Endothelial cell of umbilical vein (primary cell): ENCODE measurements around the gene SPRING1. TPM values are rescaled to one million over a fixed set of nuclear protein-coding genes. Genes with fewer than 3 reads are reported as not detected.

Source experiments
- BruUV-seq: library from RNA; stranded (reverse); fragments of 400-500 nt; replicated peaks from 2 replicates; lab custom pipeline; 2021; lab: Mats Ljungman, UMichigan
- CTCF ChIA-PET: fragments of 300-600, 350-600 bp; sonication (Branson Sonifier 250); formaldehyde crosslinking; loops from one replicate; lab custom pipeline; 2021; ENCODE audit warnings: antibody characterized with exemption, inconsistent platforms; lab: Charles Lee
- POLR2A ChIA-PET: fragments of 300-600, 350-600 bp; sonication (Branson Sonifier 250); formaldehyde crosslinking; loops from one replicate; lab custom pipeline; 2021; ENCODE audit warnings: antibody characterized with exemption, inconsistent platforms; lab: Charles Lee
- DNase-seq: peaks from one replicate; pipeline ENCODE4 v3.0.0-alpha.2; 2011; ENCODE audit warnings: low read depth, low spot score
- FAIRE-seq: peaks from 2 replicates; lab custom pipeline; 2011; peaks lifted over from hg19 to GRCh38; lab: Jason Lieb, UNC
- H2AFZ ChIP-seq: 2 replicates; pipeline ENCODE4 v1.6.0; 2012; ENCODE audit warnings: low read depth, low read length, control low read depth, inconsistent platforms
- H3K27ac ChIP-seq: 2 replicates; pipeline ENCODE4 v1.5.1; 2011; ENCODE audit warnings: low read depth, mild to moderate bottlenecking, control low read depth, low read length, moderate library complexity; ENCODE audit not compliant: insufficient read depth
- H3K27me3 ChIP-seq, 2 experiments: 2 replicates each; pipeline versions ENCODE4 v1.6.0 to v1.6.1; 2011; ENCODE audit warnings: low read length in 2 of 2, mixed read lengths in 1 of 2; ENCODE audit not compliant: control insufficient read depth in 2 of 2, insufficient read depth in 2 of 2
- H3K36me3 ChIP-seq, 2 experiments: 2 replicates in 1 of 2; 3 replicates in 1 of 2; pipeline ENCODE4 v1.5.1; 2011; ENCODE audit warnings: low read length in 2 of 2, mild to moderate bottlenecking in 1 of 2, moderate library complexity in 1 of 2; ENCODE audit not compliant: control insufficient read depth in 2 of 2, insufficient read depth in 2 of 2; ENCODE audit errors: extremely low read depth in 1 of 2
- H3K4me1 ChIP-seq: 3 replicates; pipeline ENCODE4 v1.5.1; 2011; ENCODE audit warnings: mild to moderate bottlenecking, low read length; ENCODE audit not compliant: control insufficient read depth, insufficient read depth; ENCODE audit errors: extremely low read depth
- H3K4me2 ChIP-seq: 2 replicates; pipeline ENCODE4 v1.6.1; 2011; ENCODE audit warnings: low read length, control low read depth, mixed read lengths; ENCODE audit not compliant: insufficient read depth
- H3K4me3 ChIP-seq, 3 experiments: fragments of 200-600 bp in 1 of 3; sonication (generic), shearing (Covaris generic) in 1 of 3; replicated peaks in 1 of 3; 2 replicates each; pipeline ENCODE4 v1.5.1; 2011 to 2016; ENCODE audit warnings: control low read depth in 3 of 3, low read length in 3 of 3, mild to moderate bottlenecking in 2 of 3, inconsistent platforms in 1 of 3, low read depth in 1 of 3, moderate library complexity in 1 of 3; ENCODE audit not compliant: insufficient read depth in 1 of 3
- H3K79me2 ChIP-seq: 2 replicates; pipeline ENCODE4 v1.6.0; 2012; ENCODE audit warnings: low read length, inconsistent platforms; ENCODE audit not compliant: control insufficient read depth, insufficient read depth
- H3K9ac ChIP-seq: replicated peaks from 2 replicates; pipeline ENCODE3; 2011; ENCODE audit warnings: low read length, control low read depth; ENCODE audit not compliant: insufficient read depth; ENCODE audit errors: extremely low read depth
- H3K9me1 ChIP-seq: replicated peaks from 3 replicates; pipeline ENCODE4 v1.6.0; 2011; ENCODE audit warnings: mild to moderate bottlenecking, low read length; ENCODE audit not compliant: control insufficient read depth, insufficient read depth; ENCODE audit errors: extremely low read depth
- H3K9me3 ChIP-seq: replicated peaks from 2 replicates; pipeline ENCODE4 v1.5.1; 2012; ENCODE audit warnings: low read length, inconsistent platforms; ENCODE audit not compliant: control insufficient read depth, insufficient read depth
- H4K20me1 ChIP-seq: replicated peaks from 2 replicates; pipeline ENCODE3; 2011; ENCODE audit warnings: mild to moderate bottlenecking, low read length; ENCODE audit not compliant: control insufficient read depth, insufficient read depth; ENCODE audit errors: extremely low read depth
- EZH2 ChIP-seq: IDR thresholded peaks from 2 replicates; pipeline ENCODE4 v1.6.1; 2012; ENCODE audit warnings: borderline replicate concordance, low read depth, mild to moderate bottlenecking, moderate library complexity, low read length, inconsistent platforms; ENCODE audit not compliant: severe bottlenecking
- FOS ChIP-seq: IDR thresholded peaks from 2 replicates; pipeline ENCODE4 v1.6.1; 2011; ENCODE audit warnings: mild to moderate bottlenecking, low read length, moderate library complexity, borderline replicate concordance; ENCODE audit not compliant: insufficient read depth
- GATA2 ChIP-seq: IDR thresholded peaks from 2 replicates; pipeline ENCODE4 v1.7.0; 2011; ENCODE audit warnings: low read depth, mild to moderate bottlenecking, moderate library complexity, mixed read lengths, low read length; ENCODE audit not compliant: insufficient read length, insufficient read depth
- JUN ChIP-seq: IDR thresholded peaks from 2 replicates; pipeline ENCODE4 v1.6.1; 2011; ENCODE audit warnings: borderline replicate concordance, low read depth; ENCODE audit not compliant: insufficient read length, insufficient read depth
- MYC ChIP-seq: IDR thresholded peaks from one replicate; pipeline ENCODE4 v1.6.1; 2011; ENCODE audit warnings: mild to moderate bottlenecking, low read depth, low read length
- POLR2A ChIP-seq: IDR thresholded peaks from 2 replicates; pipeline ENCODE4 v1.6.1; 2012; ENCODE audit warnings: low read depth, mild to moderate bottlenecking, control low read depth, low read length
- POLR2AphosphoS5 ChIP-seq: IDR thresholded peaks from 2 replicates; pipeline ENCODE4 v1.6.1; 2012; ENCODE audit warnings: low read depth, mild to moderate bottlenecking, control low read depth, low read length, moderate library complexity; ENCODE audit not compliant: insufficient read depth
- dilution Hi-C: fragments of 300-500 bp; cut with MboI; formaldehyde crosslinking; loops from one replicate; pipeline ENCODE4 v1.15.0; 2019; ENCODE audit warnings: low sequenced_read_pairs; ENCODE audit not compliant: extremely low pct_ligation_motif_present
- intact Hi-C: fragments of 100-400 bp; cut with micrococcal nuclease; formaldehyde crosslinking; loops from one replicate; pipeline ENCODE4 v1.10.0; 2022
- polyA plus RNA-seq, 4 experiments: library from polyadenylated mRNA; depleted of rRNA in 3 of 4; stranded (reverse) in 3 of 4; unstranded in 1 of 4; fragments of >200 nt; gene quantifications; 2 replicates each; pipeline versions ENCODE4 v1.2.1 to v1.2.3, GENCODE V29; 2011 to 2012; ENCODE audit warnings: missing spikeins in 1 of 4
- total RNA-seq: library from RNA; stranded (reverse); gene quantifications from 2 replicates; pipeline ENCODE4 v1.2.3, GENCODE V29; 2021
- TF ChIP-seq, protein P1 (sequence below), 2 donors: IDR thresholded peaks; 1 replicate in 1 of 2; 2 replicates in 1 of 2; pipeline ENCODE4 v1.5.1; 2011; ENCODE audit warnings: low read length in 2 of 2, mild to moderate bottlenecking in 2 of 2, moderate library complexity in 2 of 2, control low read depth in 1 of 2, inconsistent platforms in 1 of 2, low read depth in 1 of 2; ENCODE audit not compliant: insufficient read depth in 1 of 2; ENCODE audit errors: extremely low read depth in 1 of 2
- TF ChIP-seq, protein P2 (sequence below): IDR thresholded peaks from 2 replicates; pipeline ENCODE4 v1.6.1; 2011; ENCODE audit not compliant: insufficient read depth, insufficient read length

SPRING1 gene
- total and polyA plus RNA-seq, 2 donors (not counting 3 experiments of a cell fraction or from before 2014, with no cell fraction given), result 17.5 to 40.4 TPM

DNA sequence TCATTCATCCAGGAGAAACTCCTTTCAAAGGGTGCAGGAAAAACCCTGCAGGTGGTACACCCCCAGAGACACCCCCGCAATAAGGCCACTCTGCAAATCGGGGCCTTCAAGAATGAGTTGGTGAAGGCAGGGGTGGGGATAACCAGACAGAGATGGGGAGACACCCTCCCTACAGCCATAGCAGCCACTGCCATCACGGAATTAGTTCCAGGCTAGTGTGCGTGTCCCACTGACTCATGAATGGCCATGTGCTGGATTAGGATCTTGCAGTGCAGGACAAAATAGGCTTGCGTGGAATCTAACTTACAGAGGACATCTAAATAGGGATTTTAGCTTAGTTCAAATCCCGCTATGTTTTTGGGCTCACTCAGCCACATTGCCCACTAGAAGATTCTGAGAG lies 37.8 kb downstream of the SPRING1 start:
- no peaks in the 10 kb centered on the region for H3K9me1 ChIP-seq
- H3K4me1 ChIP-seq, result no peaks in the 10 kb centered on the region
- H3K27me3 ChIP-seq, result peaks cover 3 to 6% of the 10 kb centered on the region in 2 experiments
- DNase-seq (no peak), FAIRE-seq (no peak)
- no TSS peak for BruUV-seq
- no peak for TF ChIP-seq EZH2
- no peak for TF ChIP-seq JUN
- TF ChIP-seq FOS, result no peak
- TF ChIP-seq MYC, result no peak
- no peak for TF ChIP-seq GATA2
- no peak for TF ChIP-seq POLR2AphosphoS5
- no peak for TF ChIP-seq POLR2A
- TF ChIP-seq, protein P1, sequence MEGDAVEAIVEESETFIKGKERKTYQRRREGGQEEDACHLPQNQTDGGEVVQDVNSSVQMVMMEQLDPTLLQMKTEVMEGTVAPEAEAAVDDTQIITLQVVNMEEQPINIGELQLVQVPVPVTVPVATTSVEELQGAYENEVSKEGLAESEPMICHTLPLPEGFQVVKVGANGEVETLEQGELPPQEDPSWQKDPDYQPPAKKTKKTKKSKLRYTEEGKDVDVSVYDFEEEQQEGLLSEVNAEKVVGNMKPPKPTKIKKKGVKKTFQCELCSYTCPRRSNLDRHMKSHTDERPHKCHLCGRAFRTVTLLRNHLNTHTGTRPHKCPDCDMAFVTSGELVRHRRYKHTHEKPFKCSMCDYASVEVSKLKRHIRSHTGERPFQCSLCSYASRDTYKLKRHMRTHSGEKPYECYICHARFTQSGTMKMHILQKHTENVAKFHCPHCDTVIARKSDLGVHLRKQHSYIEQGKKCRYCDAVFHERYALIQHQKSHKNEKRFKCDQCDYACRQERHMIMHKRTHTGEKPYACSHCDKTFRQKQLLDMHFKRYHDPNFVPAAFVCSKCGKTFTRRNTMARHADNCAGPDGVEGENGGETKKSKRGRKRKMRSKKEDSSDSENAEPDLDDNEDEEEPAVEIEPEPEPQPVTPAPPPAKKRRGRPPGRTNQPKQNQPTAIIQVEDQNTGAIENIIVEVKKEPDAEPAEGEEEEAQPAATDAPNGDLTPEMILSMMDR (IDR thresholded peaks at IDR 0.05; ENCODE audit: extremely low read depth in 1 of 2, insufficient read depth in 1 of 2, low read depth in 1 of 2, low read length in 2 of 2), result no peak
- TF ChIP-seq, protein P2, sequence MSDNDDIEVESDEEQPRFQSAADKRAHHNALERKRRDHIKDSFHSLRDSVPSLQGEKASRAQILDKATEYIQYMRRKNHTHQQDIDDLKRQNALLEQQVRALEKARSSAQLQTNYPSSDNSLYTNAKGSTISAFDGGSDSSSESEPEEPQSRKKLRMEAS, result no peak
- ChIA-PET CTCF (interaction anchor here (0.8 to 3.7 kb wide), 5 partner anchors 9 to 321 kb away, joined by 3 to 25 read pairs (median 3); no protein-coding TSS in a partner anchor), POLR2A (no interaction called here)
- H3K36me3 ChIP-seq, result no peaks in the 10 kb centered on the region
- H3K9me3 ChIP-seq, result no peaks in the 10 kb centered on the region
- intact Hi-C loops, result loop anchor here (5.0 kb wide), 1 partner anchor 437 kb away; no protein-coding TSS in a partner anchor
- H3K9ac ChIP-seq, result no peak overlapping the region
- H3K27ac ChIP-seq, result no peak overlapping the region
- no peak overlapping the region for H3K4me3 ChIP-seq
- no peaks in the 10 kb centered on the region for H3K79me2 ChIP-seq
- H3K4me2 ChIP-seq, result no peak overlapping the region
- no peak overlapping the region for H2AFZ ChIP-seq
- dilution Hi-C loops, result no loop called here
- no peaks in the 10 kb centered on the region for H4K20me1 ChIP-seq
